ENCODE results near the gene SAMD1.
"Not testable (repeated sequence)": the region's sequence is repeated elsewhere in the genome, so short reads cannot be mapped to it uniquely, and the experiment has no call there.

The SAMD1 gene

DNA sequence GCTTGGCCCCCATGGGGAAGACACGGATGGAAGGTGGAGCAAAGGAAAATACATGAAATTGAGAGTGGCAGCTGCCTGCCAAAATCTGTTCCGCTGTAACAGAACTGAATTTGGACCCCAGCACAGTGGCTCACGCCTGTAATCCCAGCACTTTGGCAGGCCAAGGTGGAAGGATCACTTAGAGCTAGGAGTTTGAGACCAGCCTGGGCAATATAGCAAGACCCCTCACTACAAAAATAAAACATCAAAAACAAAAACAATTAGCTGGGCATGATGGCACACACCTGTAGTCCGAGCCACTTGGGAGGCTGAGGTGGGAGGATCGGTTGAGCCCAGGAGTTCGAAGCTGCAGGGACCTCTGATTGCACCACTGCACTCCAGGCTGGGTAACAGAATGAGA, 38.1 kb downstream of the SAMD1 start:
- DNase-seq (ENCODE audit: low spot score): no peak
- TF ChIP-seq, protein P1, sequence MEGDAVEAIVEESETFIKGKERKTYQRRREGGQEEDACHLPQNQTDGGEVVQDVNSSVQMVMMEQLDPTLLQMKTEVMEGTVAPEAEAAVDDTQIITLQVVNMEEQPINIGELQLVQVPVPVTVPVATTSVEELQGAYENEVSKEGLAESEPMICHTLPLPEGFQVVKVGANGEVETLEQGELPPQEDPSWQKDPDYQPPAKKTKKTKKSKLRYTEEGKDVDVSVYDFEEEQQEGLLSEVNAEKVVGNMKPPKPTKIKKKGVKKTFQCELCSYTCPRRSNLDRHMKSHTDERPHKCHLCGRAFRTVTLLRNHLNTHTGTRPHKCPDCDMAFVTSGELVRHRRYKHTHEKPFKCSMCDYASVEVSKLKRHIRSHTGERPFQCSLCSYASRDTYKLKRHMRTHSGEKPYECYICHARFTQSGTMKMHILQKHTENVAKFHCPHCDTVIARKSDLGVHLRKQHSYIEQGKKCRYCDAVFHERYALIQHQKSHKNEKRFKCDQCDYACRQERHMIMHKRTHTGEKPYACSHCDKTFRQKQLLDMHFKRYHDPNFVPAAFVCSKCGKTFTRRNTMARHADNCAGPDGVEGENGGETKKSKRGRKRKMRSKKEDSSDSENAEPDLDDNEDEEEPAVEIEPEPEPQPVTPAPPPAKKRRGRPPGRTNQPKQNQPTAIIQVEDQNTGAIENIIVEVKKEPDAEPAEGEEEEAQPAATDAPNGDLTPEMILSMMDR (IDR thresholded peaks at IDR 0.05; ENCODE audit: extremely low read depth, missing control alignments): no peak

DNA sequence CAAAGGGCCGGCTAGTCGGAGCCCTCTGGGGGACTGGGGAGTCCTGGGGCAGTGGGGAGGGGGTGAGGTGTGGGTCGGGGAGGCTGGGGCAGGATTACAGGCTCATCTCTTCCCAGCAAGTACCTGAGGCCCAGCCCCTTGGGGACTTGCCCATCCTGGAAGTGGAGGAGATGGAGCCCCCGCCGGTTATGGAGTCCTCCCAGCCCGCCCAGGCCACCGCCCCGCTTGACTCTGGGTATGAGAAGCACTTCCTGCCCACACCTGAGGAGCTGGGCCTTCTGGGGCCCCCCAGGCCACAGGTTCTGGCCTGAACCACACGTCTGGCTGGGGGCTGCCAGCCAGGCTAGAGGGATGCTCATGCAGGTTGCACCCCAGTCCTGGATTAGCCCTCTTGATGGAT, 38.6 kb downstream of the SAMD1 start:
- no peak for DNase-seq (ENCODE audit: low spot score)
- TF ChIP-seq, protein P1 (IDR thresholded peaks at IDR 0.05; ENCODE audit: extremely low read depth, missing control alignments): no peak

DNA sequence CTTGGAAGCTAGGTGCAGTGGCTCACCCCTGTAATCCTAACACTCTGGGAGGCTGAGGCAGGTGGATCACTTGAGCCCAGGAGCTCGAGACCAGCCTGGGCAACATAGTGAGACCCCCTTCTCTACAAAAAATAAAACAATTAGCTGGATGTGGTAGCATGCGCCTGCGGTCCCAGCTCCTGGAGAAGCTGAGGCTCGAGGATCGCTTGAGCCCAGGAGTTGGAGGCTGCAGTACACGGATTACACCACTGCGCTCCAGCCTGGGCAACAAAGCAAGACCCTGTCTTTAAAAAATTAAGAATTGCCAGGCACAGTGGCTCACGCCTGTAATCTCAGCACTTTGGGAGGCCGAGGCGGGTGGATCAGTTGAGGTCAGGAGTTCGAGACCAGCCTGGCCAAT, 39.6 kb downstream of the SAMD1 start:
- not testable (repeated sequence) for DNase-seq (ENCODE audit: low spot score)

DNA sequence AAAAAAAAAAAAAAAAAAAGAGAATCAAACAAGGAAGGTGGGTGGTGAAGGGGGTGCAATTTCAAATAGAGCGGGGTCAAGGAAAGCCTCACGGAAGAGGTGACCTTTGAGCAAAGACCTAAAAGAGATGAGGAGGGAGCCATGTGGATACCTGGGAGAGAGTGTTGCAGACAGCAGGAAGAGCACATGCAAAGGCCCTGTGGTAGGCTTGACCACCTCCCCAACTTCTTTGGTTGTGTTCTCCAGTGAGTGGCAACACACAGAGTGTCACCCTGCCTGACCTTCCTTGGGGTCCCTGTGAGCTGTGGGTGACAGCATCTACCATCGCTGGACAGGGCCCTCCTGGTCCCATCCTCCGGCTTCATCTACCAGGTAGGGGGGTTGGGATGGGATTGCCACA, 40.0 kb downstream of the SAMD1 start:
- no peak for DNase-seq (ENCODE audit: low spot score)
- TF ChIP-seq, protein P1 (IDR thresholded peaks at IDR 0.05; ENCODE audit: extremely low read depth, missing control alignments): no peak

DNA sequence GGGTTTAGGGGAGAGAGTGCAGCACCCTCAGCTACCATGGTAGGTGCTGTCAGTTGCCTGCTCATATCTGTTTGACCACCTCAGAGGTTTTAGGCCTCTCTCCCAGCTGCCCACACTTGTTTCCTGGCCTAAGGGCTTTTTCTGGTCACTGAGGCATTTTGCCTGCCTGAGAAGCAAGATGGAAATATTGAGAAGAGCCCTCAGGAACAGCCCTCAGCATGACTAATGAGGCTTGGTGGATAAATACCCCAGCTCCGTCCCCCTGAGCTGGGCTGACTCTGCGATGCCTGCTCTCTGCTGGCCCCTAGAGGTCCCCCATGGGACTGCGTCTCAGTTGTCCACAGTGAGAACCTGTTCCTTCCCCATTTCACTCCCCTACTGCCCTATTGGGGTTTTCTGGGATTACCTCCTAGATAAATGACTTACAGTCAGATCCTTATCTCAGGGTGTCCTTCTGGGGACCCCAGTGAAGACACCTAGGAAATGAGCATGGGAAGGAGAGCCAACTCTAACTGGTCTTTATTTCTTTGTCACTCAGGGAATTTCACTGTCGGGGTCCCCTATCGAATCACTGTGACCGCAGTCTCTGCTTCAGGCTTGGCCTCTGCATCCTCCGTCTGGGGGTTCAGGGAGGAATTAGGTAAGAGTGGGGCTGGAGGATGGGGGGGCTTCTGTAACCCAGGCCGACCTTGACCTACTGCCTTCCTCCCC, 42.0 kb downstream of the SAMD1 start:
- TF ChIP-seq, protein P1 (IDR thresholded peaks at IDR 0.05; ENCODE audit: extremely low read depth, missing control alignments): peak; percentile 90
- peak; percentile 74 for DNase-seq (ENCODE audit: low spot score)

DNA sequence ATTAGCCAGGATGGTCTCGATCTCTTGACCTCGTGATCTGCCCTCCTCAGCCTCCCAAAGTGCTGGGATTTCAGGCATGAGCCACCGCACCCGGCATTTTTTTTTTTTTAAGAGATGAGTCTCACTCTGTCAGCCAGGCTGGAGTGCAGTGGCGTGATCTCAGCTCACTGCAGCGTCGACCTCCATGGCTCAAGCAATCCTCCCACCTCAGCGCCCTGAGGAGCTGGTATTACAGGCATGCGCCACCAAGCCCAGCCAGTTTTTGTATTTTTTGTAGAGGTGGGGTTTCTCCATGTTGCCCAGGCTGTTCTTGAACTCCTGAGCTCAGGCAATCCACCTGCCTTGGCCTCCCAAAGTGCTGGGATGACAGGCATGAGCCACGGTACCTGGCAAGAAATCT, 42.7 kb downstream of the SAMD1 start:
- DNase-seq (ENCODE audit: low spot score): not testable (repeated sequence)

DNA sequence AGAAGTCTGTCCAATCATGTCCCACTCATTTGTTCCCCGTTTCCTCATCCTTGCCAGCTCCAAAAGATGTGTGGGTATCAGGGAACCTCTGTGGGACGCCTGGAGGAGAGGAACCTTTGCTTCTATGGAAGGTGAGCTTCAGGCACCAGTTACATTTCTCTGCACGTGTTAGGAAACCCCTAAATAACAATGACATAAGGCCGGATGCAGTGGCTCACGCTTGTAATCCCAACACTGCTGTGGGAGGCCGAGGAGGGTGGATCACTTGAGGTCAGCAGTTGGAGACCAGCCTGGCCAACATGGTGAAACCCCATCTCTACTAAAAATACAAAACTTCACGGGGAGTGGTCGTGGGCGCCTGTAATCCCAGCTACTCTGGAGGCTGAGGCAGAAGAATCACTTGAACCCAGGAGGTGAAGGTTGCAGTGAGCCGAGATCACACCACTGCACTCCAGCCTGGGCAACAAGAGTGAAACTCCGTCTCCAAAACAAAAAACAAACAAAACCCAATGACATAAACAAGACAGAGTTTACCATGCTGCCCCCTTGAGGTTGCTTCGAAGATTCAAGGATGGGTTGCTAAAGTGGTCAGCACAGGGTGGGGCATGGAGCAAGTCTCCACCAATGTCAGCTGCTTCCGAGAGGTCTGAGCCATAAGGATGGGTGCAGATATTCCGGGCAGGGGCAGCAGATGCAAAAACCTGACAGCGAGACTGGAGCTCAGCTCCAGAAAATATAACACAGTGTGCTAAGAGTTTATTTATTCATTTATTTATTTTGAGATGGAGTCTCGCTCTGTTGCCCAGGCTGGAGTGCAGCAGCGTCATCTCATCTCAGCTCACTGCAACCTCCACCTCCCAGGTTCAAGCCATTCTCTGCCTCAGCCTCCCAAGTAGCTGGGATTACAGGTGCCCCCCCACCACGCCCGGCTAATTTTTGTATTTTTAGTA, 47.6 kb downstream of the SAMD1 start:
- DNase-seq (ENCODE audit: low spot score): peak; percentile 63
- TF ChIP-seq, protein P1 (IDR thresholded peaks at IDR 0.05; ENCODE audit: extremely low read depth, missing control alignments): peak; percentile 36

DNA sequence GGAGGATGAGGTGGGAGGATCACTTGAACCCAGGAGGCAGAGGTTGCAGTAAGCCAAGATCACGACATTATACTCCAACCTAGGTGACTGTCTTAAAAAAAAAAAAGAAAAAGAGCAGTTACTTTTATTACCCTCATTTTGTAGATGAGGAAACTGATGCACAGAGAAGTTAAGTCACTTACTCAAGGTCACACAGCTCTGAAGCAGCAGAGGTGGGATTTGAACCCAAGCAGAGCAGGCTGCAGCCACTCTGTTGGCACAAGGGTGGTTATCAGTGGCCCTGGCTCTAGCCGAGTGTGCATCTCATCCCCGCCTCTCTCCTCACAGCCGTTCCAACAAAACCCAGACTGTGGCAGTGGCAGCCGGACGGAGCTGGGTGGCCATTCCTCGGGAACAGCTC, 51.4 kb downstream of the SAMD1 start:
- TF ChIP-seq, protein P1 (IDR thresholded peaks at IDR 0.05; ENCODE audit: extremely low read depth, missing control alignments): no peak
- DNase-seq (ENCODE audit: low spot score): no peak

All from GM20000 (cell line).